Right forelimb (tissue), 1 donor: ENCODE measurements around the gene CCNQ.

ENCODE experiments used
- DNase-seq: peaks from one replicate; pipeline ENCODE4 v3.0.0-alpha.2; 2018

The CCNQ gene

GRCh38 chrX:153568451-153569011, 30.4 kb downstream of the CCNQ start:
- DNase-seq, result no peak

GRCh38 chrX:153565996-153566580, 32.9 kb downstream of the CCNQ start:
- DNase-seq, result no peak

GRCh38 chrX:153564047-153564606, 34.8 kb downstream of the CCNQ start:
- no peak for DNase-seq

- no peak for DNase-seq
These were observed 36.4 kb downstream of the CCNQ start for GRCh38 chrX:153562546-153562945.

- no peak for DNase-seq
These were observed 37.6 kb downstream of the CCNQ start for GRCh38 chrX:153561337-153561736.

- no peak for DNase-seq
These were observed 38.5 kb downstream of the CCNQ start for GRCh38 chrX:153560466-153560865.

- DNase-seq, result no peak
These were observed 38.9 kb downstream of the CCNQ start for GRCh38 chrX:153560000-153560399.

- no peak for DNase-seq
These were observed 41.2 kb downstream of the CCNQ start for GRCh38 chrX:153557618-153558355.

GRCh38 chrX:153556767-153557166, 42.2 kb downstream of the CCNQ start:
- DNase-seq, result no peak

GRCh38 chrX:153554519-153555167, 44.3 kb downstream of the CCNQ start:
- peak; percentile 73 for DNase-seq

- no peak for DNase-seq
These were observed 47.8 kb downstream of the CCNQ start for GRCh38 chrX:153551135-153551534.

- no peak for DNase-seq
These were observed 49.1 kb downstream of the CCNQ start for GRCh38 chrX:153549807-153550206.

GRCh38 chrX:153549231-153549630, 49.7 kb downstream of the CCNQ start:
- DNase-seq, result no peak

GRCh38 chrX:153547195-153547594, 51.7 kb downstream of the CCNQ start:
- no peak for DNase-seq

GRCh38 chrX:153546386-153546785, 52.6 kb downstream of the CCNQ start:
- DNase-seq, result no peak

GRCh38 chrX:153544727-153545126, 54.2 kb downstream of the CCNQ start:
- no peak for DNase-seq

GRCh38 chrX:153539979-153540358, 59.0 kb downstream of the CCNQ start:
- no peak for DNase-seq

- DNase-seq, result peak; percentile 74
These were observed 59.6 kb downstream of the CCNQ start for GRCh38 chrX:153539171-153539978.

- DNase-seq, result no peak
These were observed 60.5 kb downstream of the CCNQ start for GRCh38 chrX:153538424-153538823.
